HG03139 (cell line): Measurements from ENCODE around the gene MEPCE.

Source experiments
- ATAC-seq: cut with Tn5 transposase; IDR thresholded peaks from one replicate; pipeline ENCODE4 v1.9.1; 2021; ENCODE audit not compliant: unreplicated experiment

MEPCE gene

DNA sequence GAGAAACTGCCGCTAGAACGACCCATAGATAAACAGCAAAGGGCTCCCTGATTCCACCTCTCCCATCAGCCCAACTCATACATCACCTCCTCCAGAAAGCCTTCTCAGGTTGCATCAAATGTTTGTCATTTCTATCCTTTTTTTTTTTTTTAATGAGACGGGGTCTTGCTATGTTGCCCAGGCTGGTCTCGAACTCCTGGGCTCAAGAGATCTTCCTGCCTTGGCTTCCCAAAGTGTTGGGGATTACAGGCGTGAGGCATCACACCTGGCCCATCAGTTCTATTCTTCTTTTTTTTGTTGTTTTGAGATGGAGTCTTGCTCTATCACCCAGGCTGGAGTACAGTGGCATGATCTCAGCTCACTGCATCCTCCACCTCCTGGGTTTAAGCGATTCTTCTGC, 27.4 kb downstream of the MEPCE start:
- ATAC-seq = no peak

DNA sequence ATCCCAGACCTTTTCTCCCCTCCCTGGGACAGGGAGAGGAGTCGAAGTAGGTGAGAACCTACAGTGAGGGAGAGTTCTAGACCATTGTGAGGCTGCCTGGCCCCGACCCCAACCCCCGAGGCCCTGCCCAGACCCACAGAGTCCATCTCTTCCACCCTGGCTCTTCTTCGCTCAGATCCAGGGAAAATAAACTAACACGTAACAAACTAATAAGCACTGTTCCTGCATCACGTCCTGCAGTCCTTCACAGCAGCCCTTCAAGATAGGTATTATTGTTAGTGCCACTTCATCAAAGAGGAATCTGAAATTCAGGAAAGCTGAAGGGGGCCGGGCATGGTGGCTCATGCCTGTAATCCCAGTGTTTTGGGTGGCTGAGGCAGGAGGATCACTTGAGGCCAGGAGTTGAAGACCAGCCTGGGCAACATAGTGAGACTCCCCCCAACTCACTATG, 34.6 kb downstream of the MEPCE start, which contains the start of gene SPACDR:
Gene SPACDR (minus strand): TSS at position 51 of the 451 bp plus-strand sequence. CDS start 235 bp downstream, outside the sequence.
- no peak for ATAC-seq

DNA sequence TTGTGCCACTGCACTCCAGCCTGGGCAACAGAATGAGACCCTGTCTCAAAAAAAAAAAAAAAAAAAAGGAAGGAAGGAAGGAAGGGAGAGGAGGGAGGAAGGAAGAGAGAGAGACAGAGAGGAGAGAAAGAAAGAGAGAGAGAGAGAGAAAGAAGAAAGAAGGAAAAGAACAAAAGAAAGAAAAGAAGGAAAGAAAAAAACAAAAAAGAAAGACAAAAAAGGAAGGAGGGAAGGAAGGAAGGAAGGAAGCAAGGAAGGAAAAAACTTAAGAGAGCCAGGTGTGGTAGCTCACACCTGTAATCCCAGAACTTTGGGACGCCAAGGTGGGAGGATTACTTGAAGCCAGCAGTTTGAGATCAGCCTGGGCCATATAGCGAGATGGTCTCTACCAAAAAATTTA, 35.2 kb downstream of the MEPCE start:
- no peak for ATAC-seq

DNA sequence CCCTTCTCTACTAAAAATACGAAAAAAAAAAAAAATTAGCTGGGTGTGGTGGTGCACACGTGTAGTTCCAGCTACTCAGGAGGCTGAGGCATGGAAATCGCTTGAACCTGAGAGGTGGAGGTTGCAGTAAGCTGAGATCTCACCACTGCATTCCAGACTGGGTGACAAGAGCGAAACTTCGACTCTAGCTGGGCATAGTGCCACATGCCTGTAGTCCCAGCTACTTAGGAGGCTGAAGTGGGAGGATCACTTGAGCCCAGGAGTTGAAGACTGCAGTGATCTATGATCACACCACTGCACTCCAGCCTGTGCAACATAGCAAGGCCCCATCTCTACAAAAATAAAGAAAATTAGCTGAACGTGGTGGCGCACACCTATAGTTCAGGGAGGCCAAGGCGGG, 35.7 kb downstream of the MEPCE start:
- no peak for ATAC-seq

DNA sequence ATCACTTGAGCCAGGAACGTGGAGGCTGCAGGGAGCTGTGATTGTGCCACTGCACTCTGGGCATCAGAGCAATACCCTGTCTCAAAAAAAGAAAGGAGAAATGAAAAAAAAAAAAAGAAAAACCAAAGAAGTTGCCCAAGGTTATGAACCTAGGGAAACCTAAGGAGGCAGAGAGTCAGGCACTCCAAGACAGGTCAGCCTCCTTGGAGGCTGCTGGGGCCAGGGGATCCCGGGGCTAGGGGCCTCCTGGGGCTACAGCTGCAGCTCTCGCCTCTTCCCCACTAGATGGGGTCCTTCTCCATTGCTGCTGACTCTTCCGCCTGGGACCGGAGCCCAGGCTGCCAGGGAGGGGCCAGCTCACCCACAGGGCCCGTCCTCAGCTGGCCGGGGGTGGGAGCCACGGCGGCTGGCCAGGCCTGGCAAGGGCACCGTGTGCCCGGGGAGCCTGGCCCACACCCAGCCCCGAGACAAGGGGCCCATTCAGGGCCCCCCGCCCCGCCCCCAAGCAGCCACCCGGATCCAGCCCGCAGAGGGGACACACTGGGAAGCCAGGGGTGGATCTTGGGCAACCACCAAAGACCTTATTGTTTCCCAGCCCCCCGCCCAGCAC, 36.2 kb downstream of the MEPCE start:
- ATAC-seq = no peak

DNA sequence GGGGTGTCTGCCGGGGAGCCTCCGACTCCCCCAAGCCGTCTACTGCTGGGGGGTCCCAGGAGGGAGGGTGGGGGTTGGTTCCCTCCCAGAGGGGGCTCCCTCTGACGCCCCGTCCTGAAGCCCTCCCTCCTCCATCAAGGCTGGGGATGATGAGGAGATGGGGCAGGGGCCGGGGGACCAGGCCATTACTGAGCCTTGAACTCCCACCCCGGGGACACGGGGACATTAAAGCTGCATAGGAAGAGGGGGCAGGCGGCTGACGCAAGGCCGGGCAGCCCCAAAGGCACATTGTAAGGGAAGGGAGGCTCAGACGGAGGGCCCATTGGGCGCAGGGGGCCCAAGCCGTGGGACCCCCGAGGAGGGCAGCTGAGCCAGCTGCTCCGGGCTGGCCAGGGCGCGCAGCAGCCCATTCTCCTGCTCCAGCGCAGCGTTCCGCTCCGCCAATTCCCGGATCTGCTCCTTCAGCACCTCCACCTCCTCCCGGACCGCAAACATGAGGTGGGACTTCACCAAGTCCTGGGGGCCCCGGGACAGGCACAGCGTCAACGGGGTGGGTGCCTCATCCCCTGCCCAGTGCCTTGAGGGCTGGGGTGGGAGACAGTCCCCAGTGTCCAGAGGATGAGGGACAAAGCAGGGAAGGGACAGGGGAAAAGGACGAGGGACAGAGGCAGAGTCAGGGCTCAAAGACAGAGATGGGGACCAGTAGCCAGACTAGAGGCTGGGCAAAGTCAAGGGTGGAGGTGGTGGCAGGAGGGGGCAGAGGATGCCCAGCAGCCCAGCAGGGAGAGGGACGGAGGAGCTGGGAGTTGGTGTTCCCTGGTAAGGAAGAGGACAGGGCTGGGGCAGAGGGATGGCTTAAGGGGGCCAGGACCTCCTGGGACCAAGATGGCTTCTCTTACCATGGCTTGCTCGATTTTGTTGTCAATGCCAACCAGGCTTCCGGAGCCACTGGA, 37.3 kb downstream of the MEPCE start:
- no peak for ATAC-seq

DNA sequence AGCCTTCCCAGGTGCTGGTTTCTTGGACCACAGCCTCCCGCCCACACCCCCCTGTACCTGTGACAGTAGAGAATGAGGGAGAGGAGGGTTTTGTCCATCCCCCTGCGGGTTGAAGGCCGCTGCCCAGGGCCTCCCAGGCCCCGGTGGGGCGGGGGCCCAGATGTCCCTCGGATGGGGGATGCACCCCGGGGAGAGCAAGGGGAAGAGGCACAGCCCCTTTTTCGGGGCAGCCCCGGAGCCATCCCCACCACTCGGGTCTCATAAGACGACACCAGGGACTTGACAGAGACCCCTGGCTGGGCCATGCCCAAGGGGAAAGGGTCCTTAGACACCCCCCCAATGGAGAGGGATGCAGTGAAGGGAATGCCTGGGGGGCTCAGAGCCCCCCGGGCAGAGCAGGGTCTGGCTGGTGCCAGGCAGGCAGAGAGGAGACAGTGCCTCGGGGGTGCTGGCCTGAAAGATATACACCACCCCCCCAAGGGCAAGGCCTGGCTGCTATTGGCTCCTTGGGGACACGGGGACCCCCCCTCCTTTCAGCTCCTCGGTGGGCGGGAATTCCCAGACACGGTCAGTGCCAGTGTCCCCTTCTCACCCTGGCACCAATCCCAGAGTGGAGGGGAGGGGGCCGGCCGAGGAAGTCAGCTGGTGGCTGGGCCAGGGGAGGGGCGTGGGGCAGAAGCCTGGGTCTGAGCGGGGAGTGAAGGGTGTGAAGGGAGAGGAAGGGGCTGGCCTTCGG, 38.2 kb downstream of the MEPCE start:
- ATAC-seq = no peak

DNA sequence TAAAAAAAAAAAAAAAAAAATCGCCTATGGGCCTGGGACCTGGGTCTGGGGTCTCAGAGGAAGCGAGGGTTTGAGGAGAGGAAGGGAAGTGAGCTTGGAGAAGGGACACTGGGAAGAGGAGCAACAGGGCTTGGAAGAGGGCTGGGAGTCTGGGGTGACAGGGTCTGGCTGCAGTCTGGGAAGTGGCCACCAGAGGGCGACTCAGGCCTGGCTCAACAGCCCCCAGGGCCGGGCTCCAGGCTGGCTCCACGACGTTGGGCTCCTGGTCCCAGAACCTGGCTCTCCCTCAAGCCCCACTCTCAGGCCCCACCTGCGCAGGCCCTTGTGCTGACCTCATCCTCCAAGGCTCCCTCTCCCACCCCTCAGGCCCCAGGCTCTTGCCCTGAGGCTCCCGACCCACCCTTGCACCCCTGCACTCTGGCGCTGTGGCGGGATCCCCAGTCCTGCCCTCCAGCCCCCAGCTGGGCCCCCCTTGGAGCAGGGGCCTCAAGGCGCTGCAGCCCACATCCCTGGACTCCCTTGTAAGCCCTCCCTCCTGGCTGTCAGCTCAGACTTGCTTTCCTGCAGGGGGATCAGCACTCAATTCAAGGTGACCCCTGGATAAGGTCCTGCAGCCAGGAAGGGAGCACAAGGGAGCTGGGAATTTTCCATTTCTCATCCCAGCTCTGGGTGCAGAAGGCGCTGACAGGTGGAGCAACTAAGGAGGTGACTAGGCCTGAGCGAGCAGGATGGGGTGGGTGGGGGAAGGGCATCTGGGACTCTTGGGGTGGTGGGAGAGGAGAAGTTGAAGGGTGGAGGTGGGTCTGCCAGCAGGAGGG, 39.8 kb downstream of the MEPCE start:
- no peak for ATAC-seq

DNA sequence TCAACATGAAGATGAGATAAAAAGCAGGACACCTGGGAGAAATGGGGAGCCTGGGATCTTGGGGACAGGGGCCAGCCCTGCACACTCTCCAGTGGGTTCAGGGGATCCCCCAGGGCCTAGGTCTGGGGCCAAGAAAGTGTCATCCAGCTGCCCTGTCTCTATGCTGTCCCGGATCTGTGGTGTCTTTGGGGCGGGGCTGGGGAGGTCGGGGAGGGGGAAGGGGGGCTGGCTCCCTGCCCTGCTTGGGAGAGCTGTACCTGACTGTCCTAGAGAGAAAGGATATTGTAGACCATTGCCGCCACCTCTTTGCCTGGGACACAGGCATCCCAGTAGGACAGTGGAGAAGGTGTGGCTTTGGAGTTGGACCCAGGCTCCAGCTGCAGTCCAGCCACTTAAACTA, 41.4 kb downstream of the MEPCE start:
- ATAC-seq = no peak

DNA sequence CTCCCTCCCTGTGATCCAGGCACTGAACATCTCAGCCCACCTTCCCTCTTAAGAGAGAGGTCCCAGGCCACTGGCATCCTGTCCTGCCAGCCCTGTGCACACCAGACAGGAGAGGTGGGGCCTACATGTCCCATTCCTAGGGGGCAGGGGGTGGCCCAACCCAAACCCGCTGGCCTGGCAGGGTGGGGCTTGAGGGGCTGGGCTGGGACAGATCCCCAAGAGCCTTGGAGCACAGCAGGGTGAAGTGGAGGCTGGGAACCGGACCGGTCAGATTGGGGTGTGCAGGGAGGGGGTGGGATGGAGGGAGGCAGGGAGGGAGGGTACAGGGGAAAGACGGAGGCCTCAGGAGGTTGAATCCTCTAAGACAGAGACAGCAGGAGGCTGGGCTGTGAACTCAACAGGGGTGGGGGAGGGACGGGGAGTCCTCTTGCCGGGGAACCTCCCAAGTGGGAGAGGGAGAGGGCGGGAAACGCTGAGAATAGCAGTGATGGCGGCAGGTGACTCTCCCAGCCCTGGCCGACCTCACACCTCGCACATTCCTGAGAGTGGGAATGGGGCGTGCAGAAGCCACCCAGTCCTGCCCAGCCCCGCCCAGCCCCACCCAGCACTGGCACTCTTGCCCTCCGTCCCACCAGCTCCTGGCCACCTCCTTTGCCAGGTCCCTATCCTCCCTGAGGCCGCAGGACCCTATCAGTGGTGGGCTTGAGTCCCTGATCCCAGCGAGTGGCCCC, 42.7 kb downstream of the MEPCE start:
- no peak for ATAC-seq

DNA sequence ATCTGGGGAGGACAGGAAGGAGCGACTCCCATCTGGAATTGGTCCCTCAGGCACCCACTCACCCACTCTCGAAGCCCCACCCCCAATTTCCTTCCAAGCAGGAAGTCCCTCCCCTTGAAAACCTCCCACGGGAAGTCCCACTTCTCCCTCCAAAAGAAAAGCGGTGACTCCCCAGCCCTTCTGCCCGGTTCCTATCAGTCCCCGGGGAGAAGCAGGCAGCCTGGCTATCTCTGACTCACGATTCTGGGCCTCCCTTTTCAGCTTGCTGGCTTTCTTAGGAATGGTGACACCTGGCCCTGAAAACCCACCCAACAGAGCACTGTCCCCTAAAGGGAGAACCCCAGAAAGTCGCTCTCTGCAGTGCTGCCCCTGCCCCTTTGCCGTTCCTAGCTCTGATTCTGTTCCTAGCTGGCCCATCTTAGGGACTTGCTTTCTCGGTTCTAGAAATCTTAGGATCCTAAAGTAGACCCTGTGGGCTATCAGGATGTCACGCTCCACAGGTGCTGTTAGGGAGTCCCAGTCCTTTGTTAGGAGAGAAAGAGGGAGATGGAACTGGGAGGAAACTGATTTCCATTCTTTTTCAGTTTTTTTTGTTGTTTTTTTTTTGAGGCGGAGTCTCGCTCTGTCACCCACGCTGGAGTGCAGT, 43.3 kb downstream of the MEPCE start:
- ATAC-seq = no peak

DNA sequence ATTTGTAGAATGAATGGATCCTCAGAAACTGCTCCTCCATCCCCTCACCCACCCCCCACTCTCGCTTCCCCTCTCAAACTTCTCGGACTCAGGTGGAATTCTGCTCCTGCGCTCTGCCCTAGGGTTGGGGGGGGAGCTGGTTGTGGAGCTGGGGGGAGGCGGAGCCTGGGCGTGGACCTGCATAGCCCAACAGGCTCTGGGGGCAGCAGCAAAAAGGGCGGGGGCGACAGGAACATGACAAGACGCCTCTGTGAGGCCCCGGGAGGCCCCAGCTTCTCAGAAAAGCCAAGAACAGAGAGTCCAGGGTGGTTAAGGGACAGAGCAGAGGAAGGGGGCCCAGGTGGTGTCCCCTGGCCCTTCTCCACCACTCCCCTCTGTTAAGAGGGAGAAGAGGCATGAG, 45.9 kb downstream of the MEPCE start:
- ATAC-seq = no peak

DNA sequence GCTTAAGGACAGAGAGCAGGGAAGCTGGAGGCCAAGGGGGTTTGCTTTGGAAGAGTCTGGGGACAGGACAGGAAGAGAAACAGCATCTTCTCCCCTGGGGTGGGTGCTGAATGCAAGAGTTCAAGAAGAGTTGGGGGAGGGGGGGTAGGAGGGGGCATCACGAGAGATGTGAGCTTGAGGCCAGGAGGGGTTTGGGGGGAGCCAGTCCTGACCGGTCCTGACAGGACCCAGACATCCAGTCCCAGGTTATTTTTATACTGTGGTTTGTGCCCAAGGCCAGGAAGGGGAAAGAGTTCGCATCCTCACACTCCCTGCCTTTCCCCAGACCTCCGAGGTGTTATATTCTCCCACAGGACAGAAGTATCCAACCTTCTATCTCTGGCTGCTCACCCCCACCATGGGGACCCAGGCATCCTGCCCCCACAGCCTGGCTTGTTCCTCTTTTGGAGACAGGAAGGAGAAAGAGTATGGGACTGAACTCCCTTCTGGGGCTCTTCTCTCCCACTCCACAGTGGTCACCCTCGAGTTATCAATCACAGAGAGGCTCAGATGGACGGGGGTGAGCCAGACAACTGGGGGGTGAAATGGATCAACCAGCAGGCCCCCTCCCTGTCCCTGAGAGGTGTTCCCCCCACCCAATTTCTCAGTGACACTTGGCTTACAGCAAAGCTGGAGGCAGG, 46.6 kb downstream of the MEPCE start:
- ATAC-seq = no peak

DNA sequence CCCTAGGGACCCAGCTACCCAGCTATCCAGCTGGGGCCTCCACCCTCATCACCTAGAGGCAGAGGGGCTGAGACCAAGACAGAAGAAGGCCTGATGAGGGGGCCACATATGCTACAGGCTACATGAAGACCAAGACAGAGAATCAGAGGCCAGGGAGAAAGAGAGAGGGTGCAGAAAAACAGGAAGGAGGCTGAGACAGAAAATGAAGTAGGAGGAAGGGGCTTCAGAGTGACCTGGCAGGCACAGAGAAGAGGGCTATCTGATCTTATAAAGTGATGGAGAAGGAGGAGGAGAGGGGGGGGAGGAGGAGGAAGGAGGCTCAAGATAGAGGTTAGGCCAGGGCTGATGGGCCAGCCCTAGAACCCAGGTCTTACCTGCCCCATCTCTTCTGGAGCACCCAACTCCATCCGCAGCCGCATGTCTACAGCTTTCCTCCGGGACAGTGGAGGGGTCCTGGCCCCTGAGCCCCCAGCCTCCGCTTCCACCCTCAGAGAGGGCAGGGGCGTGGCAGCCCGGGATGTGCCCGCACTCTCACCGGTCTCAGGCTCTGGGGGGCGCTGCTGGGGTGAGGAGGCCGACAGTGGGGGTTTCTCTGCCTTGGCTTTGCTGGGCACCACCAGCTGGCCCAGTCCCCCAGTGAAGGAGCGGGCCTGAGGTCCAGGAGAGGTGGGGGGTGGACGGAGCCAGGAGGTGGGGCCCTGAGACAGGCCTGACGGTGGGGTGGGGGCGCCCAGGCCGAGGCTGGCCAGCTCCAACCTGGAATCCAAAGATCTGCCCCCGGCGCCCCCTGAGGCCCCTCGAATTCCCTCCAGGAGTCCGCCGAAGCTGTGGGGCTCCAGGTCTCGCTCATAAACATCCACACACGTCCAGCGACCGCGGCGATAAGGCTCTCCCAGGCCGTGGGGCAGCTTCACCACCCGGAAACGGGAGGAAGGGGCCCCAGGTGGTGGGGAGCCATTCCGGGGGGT, 47.6 kb downstream of the MEPCE start:
- no peak for ATAC-seq

DNA sequence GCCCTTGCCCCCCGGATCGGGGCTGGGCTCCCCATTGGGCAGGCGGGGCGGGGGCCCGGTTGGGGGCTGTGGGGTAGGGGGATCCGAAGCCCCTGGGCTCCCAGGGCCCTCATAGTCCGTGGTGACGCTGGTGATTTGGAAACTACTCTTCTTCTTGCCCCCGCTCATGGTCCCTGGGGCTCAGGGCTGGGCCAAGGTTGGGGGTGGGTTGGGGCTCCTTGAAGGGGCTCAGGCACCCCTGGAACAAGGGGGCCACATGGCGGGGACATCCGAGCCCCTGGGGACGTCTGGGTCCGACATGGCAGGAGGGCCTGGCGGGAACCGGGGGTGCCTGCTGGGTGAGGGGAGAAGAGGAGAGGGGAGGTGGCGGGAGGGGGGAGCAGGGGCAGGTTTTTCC, 48.2 kb downstream of the MEPCE start:
- no peak for ATAC-seq

DNA sequence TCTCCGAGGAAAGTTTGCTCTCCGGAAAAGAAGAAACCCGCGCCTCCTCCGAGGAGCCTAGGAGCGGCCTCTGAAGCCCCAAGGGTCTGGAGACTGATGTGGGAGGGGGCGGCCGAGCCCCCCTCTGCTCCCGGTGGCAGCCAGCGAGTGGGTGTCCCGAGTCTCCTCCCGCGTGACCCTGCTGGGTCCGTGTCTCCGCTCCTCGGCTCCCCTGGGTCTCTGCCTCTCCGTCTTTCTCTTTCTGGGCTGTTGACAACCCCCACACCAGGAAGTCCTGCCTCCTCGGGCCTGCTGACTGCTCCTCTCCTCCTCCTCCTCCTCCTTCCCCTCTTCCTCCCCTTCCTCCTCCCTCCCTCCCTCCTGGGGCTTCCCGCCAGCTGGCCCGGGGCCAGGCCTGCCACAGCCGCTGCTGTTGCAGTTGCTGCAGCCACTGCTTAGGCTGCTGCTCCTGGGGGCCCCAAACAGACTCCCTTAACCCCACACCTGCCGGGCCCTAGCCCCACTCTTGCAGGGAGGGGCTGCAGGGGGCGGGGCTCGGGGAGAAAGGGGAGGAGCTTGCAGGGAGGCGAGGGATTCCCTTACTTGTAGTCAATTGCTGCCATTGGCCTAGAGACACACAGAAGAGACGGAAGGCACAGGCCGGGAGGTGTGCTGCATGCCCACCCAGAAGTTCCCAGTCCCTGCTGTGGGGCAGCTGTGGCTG, 49.5 kb downstream of the MEPCE start, which contains the start of gene TSC22D4:
Gene TSC22D4 (minus strand): TSS at position 257 of the 703 bp plus-strand sequence. CDS start 1,176 bp downstream, outside the sequence.
- ATAC-seq = peak; percentile 56

DNA sequence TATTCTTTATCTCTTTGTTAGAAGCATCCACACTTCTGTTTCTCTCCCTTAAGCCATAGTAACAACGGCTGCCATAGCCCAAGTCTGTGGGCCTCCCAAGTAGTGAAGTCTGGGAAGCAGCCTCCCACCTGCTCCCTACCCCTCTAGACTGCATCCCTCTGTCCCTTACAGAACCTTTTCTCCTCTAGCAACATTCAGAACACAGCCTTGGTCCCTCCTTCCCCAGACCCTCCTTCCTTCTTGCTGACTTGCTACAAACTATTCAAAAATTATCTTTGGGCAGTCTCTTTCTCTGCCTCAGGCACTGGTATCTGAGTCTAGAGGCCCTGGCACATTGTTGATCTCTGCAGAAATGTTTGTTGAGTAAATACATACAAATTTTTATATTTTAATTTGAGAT, 51.8 kb downstream of the MEPCE start:
- no peak for ATAC-seq
